GM18858 (cell line): Measurements from ENCODE around the gene ITIH3.

ENCODE experiments used
- ATAC-seq: cut with Tn5 transposase; IDR thresholded peaks from one replicate; pipeline ENCODE4 v1.9.1; 2021; ENCODE audit not compliant: unreplicated experiment

ITIH3 gene

DNA sequence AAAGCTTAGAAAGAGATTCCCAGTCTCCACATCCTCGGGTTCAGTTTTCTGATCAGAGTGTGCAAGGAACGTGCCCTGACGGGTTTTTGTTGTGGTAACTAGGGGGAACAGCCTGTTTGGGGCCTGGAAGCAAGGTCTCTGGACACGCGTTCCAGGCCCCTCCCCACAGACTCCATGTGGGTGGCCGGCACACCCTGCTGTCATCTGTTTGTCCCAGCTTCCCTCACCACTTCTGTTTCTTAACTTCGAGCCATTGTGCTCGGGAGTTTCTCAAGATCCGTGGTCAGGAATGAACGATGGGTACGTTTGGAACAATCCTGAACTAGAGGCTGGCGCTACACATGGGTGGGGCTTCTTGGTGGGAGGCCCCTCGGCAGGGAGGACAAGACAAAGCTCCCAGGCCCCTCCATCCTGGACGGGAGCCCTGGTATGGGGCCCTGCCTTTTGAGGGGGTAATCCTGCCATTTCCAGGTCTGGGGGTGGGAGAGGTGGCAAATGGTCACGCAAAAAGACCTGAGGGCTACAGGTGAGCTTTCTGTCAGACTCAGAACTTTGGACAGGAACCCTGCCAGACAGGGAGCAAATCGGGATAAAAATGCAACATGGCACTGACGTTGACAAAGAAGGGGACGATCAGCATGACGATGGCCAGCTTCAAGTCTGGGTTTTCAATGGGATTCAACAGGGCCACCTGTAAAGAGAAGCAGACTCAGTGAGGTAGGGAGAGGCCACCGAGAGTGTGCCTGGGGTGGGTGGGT, 48.7 kb downstream of the ITIH3 start:
- no peak for ATAC-seq

DNA sequence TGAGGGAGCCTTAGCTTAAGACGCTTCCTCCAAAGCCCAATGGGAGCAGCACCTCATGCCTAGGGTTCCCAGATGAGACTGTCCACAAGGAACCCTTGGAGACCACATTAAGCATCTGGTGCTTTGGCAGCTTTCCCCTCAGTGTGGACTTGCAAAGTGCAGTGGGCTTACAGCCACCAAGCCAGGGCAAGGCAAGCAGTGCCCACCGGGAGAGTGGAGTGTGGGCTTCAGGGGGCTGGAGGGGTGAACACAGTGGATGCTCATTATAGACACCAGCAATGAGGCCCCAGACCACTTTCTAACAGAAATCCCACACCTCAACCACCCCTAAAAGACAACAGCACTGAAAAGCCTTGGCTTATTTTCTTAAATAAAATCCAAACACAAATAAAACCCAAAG, 49.3 kb downstream of the ITIH3 start:
- ATAC-seq = no peak

DNA sequence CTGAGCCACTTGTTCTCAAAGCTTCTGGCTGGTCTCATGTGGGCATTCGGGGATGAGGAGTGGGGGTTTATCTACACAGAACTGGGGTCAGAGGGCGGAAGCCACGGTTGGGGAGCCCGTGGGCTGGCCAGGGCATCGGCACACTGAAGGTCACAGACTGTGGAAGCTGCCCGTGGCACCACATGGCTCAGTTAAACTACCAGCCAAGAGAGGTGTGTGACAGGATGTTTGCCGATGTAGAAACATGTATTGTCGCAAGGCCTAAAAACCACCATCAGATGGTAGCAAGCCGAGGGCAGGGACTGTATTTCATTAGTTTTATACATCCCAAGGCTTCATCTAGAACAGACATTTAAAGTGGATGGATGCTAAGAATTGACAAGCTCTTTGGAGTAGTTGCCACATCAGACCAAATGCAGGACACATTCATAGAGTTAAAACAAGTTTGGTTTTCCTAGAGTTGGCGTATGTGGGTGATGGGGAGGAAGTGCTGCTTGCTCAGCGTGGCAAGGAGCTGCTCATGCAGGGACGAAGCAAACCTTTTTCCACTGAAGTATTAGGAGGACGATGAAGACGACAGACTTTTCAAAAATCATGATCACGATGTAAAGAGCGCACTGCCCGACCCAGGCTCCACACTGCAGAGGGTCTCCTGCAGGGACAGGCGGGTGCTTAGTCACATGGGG, 49.8 kb downstream of the ITIH3 start:
- no peak for ATAC-seq

DNA sequence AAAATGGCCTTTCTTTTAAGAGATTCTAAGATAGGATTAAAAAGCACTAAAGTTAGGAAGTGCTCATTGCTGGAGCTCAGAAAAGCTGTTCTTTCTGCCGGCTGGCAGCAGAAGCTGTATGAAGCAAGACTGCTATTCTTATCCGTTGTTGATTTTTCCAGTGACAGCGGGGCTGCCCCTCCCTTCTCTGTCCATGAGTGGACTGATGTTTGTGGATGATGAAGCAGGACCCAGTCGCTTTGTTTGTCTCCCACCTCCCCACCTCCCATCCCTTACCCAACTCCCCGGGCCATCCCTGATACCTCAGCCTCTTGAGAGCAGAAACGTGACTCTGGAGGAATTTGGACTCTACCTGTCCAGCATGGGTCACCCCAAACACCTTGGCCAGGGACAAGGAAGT, 50.6 kb downstream of the ITIH3 start:
- no peak for ATAC-seq

DNA sequence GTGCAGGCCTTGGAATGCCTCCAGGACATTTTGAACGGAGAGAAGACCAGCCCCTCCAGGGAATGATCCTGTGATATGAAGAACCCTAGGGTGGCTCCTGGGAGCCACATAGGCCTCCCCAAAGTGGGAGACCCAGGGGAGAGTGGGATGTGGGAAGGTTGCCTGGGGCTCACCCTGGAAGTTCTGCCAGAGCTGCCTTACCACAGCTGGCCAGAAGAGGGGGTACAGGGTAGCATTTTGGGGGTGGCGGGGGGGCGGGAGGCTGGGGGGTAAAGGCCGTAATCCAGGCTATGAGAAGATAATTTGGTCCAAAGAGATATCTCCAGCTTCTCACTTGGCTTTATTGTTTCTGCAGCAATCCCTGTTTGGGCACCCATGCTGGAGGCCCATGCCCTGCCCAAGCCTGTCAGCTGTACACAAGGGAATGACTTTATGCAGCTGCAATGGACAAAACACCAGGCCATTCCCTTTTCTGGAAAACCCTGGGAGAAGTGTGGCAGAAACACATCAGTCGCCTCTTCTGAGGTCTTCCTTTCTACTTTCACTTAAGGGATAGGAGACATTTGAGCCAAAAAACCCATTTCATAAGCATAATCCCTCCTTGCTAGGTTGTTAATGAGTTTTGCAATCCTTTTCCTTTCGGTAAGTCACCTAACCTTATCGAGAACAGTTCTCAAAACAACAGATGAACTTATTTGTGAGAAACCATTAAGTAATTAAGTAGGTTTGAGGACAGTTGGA, 51.3 kb downstream of the ITIH3 start:
- no peak for ATAC-seq

DNA sequence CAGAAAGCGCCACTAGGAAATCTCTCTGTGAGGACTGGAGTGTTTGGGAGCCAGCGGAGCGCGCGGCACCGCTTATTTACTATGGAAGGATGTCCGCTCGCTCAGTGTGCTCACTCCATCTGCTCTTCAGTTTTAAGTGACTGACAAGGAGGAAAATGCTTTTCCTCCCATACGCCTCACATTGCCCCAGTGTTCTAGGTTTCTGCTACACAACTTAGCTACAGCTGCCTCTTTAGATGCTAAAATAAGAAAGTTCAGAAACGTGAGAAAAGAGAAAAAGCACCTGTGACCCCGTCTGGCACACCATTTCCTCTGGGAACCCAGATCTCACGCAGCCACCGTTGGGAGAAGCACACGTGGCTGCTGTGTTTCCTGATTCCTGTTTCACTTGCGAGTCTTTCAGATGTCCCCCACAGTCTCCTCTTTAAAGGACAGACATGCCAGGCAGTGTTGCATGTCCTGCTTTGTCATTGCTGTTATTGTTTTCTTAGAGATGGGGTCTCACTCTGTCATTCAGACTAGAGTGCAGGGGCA, 51.9 kb downstream of the ITIH3 start:
- ATAC-seq = no peak

DNA sequence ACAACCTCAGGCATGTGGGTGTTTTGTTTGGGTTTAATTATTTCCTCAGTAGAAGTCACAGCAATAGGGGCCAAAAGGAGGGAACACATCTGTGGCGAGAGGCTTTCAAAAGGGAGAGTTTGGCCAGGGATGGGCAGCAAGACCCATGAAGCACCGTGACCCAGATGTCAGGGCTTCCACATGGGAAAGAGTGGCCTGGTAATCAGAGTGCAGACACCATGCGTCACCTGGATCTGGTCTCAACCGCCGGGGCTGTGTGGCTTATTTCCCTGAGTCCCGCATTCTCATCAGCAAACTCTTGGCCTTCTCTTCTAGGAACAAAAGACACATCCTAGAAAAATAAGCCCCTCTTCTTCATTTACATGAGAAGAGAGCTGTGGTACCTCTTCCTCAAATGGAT, 52.6 kb downstream of the ITIH3 start:
- ATAC-seq = no peak

DNA sequence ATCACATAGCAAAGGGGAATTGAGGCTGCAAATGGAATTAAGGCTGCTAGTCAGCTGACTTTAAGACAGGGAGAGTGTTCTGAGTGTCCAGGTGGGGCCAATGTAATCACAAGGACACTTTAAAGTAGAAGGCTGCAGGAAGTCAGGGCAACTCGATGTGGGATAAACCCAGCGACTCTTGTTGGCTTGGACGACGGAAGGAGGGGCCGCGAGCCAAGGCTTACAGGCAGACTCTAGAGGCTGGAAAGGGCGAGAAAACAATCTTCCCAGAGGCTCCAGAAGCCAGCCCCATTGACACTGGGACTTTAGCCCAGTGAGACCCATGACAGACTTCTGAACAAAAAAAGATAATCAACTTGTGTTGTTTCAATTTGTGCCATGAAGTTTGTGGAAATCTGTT, 53.1 kb downstream of the ITIH3 start:
- ATAC-seq = no peak

DNA sequence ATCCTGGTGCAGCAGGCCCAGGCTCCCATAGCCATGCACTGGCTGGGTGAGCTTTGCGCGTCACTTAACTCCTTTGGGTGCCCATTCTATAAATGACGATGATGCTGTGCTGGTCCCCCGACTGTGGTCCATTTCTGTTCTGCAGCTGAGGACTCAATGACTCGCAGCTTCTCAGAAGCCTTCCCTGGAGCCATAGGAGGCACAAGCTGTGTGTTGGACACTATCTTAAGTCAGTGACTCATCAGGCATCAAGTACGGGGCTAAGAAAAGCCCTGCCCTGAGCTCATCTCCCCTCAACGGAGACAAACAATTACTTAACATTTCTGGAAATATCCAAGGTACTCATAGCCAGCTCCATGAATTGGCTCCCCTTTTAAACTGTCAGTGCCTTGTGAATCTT, 54.0 kb downstream of the ITIH3 start:
- no peak for ATAC-seq

DNA sequence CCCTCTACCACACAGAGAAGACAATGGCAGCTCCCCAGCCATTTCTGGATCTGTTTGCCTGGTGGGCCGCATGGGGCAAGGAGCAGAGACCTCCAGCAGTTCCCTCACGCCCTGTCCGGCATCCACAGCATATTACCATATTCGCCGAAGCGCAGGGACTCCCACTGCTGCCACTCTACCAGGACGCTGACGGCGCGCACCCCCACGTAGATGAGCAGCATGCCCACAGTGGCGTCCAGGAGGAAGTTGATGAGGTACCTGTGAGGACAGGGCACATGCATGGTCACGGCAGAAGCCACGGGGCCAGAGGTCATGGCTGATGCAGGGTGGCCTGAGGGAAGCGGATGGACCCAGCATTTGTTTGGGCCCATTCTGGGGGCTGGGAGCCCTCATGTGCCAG, 55.1 kb downstream of the ITIH3 start:
- ATAC-seq = no peak

DNA sequence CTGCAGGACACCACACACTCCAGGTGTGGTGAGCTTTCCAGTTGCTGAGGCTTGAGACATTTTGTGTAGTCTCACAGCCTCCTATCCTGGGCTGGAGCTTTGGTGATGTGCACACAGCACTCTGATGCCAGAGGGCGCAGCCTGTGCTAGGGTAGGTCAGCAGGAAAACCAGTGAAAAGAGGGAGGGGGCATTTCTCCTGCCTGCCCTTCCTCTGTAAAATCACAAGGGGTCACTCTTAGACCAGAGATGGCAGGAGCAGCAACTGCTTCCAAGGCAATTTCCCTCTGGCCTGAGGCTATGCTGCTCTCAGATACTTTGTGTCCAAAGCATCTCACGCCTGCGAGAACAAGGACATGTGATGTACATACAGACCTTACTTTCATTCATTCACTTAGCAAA, 56.8 kb downstream of the ITIH3 start:
- no peak for ATAC-seq

DNA sequence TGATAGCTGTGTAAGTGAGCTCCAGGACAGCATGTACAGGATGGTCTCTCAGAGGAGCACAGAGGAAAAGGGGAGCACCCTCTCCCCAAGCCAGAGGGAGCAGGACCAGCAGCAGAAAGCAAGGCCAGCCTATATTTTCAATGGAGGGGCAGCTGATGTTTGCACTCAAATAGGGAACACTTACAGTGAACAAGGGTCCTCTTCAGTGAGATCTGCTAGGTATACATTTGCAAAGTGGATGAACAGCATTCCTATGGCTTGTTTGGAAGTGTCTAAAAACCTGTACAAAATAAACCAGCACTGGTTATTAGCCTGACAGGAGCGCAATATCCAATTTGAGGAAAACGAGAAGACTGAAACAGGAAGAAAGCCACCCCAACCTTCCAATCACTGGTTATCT, 57.8 kb downstream of the ITIH3 start:
- ATAC-seq = no peak

DNA sequence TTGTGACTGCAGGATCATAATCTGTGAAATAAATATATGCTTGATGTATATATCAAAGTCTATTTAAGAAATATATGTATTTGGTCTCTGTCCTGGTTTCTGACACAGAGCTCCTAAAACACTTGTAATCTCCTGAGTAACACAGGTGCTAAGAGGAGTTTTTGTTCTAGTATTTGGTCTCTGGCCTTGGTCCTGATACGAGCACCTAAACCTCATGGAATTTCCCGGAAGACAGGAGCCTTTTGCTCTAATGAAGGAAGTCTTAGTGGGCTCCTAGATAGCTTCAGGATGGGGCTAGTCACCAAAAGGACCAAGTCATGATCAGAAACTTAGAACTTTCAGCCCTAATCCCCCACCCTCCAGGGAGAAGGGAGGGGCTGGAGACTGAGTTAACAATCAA, 59.4 kb downstream of the ITIH3 start:
- no peak for ATAC-seq

DNA sequence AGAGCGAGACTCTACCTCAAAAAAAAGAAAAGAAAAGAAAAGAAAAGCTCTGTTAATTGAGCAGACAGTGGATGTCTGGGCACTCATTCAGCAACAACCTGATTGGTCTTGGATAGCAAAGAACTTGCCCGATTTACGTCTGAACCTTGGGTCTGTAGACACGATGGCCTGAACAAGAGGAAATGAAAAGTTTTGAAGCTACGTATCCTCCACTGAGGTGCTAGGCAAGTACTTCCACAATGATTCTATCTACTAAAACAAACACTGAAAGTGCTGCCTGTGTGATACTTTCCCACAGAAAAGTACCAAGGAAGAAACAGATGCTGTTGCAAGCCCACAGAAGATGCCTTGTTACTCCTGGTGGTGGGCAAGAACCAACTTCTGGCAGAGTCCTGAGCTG, 62.1 kb downstream of the ITIH3 start:
- no peak for ATAC-seq

DNA sequence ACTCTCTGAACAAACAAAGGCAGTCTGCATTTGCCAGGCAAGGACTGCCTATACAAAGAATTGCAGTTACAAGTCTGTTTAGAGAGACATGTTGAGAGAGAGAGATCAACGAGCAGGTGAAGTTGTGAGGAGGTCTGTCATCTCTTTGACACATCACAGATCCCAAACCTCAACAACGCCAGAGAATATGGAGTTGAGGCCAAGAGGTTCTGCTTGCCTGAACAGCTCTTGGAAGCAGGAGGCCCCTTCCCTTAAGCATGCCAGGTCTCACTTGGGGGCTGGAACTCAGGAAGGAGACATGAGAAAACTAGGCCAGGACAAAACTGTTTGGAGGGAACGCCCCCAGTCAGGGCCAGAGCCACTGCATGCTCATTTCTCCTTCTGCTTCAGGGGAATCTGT, 62.5 kb downstream of the ITIH3 start:
- ATAC-seq = no peak

DNA sequence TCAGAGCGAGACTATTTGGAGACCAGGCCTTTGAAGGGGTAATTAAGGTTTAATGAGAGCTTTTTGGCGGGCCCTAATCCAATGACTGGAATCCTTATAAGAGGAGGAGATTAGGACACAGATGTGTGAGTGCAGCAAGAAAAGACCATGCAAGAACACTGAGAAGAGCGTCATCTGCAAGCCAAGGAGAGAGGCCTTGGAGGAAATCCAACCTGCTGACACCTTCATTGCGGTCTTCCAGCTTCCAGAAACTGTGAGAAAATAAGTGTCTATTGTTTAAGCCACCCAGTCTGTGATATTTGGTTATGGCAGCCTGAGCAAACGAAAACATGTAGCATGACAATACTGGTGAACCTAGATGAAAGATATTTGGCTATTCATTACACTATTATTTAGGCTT, 63.3 kb downstream of the ITIH3 start:
- ATAC-seq = no peak
